ENCODE measurements around the gene GALNT2.

GALNT2 gene

GRCh38 chr1:230220478-230220877 is 153.4 kb downstream of the GALNT2 start:
- DNase-seq: no peak

- DNase-seq: no peak
Measured at GRCh38 chr1:230220907-230221306, 153.9 kb downstream of the GALNT2 start.

- DNase-seq: no peak
Measured at GRCh38 chr1:230222678-230223077, 155.6 kb downstream of the GALNT2 start.

- DNase-seq: no peak
Measured at GRCh38 chr1:230224101-230224960, 157.3 kb downstream of the GALNT2 start.

GRCh38 chr1:230226007-230226800 is 159.2 kb downstream of the GALNT2 start:
- no peak for DNase-seq

- DNase-seq: no peak
Measured at GRCh38 chr1:230226814-230227213, 159.8 kb downstream of the GALNT2 start.

- no peak for DNase-seq
Measured at GRCh38 chr1:230228236-230228897, 161.3 kb downstream of the GALNT2 start.

- no peak for DNase-seq
Measured at GRCh38 chr1:230230273-230230672, 163.2 kb downstream of the GALNT2 start.

GRCh38 chr1:230230948-230231773 is 164.1 kb downstream of the GALNT2 start:
- DNase-seq: no peak

- no peak for DNase-seq
Measured at GRCh38 chr1:230231774-230232145, 164.7 kb downstream of the GALNT2 start.

- DNase-seq: no peak
Measured at GRCh38 chr1:230232371-230232771, 165.3 kb downstream of the GALNT2 start.

GRCh38 chr1:230233786-230234185 is 166.7 kb downstream of the GALNT2 start:
- DNase-seq: no peak

GRCh38 chr1:230235876-230236275 is 168.8 kb downstream of the GALNT2 start:
- DNase-seq: no peak

- DNase-seq: no peak
Measured at GRCh38 chr1:230236301-230237008, 169.4 kb downstream of the GALNT2 start.

GRCh38 chr1:230237009-230237370 is 170.0 kb downstream of the GALNT2 start:
- no peak for DNase-seq

- no peak for DNase-seq
Measured at GRCh38 chr1:230237805-230238204, 170.8 kb downstream of the GALNT2 start.

- no peak for DNase-seq
Measured at GRCh38 chr1:230240446-230241086, 173.5 kb downstream of the GALNT2 start.

GRCh38 chr1:230242326-230242725 is 175.3 kb downstream of the GALNT2 start:
- DNase-seq: no peak

- DNase-seq: no peak
Measured at GRCh38 chr1:230243146-230243545, 176.1 kb downstream of the GALNT2 start.

GRCh38 chr1:230243583-230244353 is 176.7 kb downstream of the GALNT2 start:
- DNase-seq: no peak

GRCh38 chr1:230246551-230246950 is 179.5 kb downstream of the GALNT2 start:
- no peak for DNase-seq
